Measurements from ENCODE around the gene OLFML3.

DNA sequence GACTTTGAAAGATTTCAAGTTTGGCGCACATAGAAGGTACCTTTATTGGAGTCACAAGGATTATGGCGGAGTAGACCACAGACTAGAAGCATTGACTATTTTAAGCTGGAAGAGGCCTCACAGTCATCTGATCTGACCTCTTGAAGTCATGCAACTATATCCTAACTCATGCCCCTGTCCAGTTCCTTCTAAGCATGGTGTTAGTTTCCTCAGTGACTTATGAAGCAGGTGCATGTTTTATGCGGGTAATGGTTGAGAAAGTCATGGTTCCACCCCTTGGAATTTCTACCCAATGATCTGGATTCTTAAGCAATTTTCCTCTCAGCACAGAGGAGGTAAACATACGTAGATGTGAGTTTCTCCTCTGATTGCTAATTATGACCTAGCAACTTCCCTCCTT is 11.7 kb downstream of the OLFML3 start:
- TF ChIP-seq, protein P1, sequence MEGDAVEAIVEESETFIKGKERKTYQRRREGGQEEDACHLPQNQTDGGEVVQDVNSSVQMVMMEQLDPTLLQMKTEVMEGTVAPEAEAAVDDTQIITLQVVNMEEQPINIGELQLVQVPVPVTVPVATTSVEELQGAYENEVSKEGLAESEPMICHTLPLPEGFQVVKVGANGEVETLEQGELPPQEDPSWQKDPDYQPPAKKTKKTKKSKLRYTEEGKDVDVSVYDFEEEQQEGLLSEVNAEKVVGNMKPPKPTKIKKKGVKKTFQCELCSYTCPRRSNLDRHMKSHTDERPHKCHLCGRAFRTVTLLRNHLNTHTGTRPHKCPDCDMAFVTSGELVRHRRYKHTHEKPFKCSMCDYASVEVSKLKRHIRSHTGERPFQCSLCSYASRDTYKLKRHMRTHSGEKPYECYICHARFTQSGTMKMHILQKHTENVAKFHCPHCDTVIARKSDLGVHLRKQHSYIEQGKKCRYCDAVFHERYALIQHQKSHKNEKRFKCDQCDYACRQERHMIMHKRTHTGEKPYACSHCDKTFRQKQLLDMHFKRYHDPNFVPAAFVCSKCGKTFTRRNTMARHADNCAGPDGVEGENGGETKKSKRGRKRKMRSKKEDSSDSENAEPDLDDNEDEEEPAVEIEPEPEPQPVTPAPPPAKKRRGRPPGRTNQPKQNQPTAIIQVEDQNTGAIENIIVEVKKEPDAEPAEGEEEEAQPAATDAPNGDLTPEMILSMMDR (conservative IDR thresholded peaks at IDR 0.05), result no peak
- no peak for TF ChIP-seq EZH2 (IDR thresholded peaks at IDR 0.05; ENCODE audit: low read depth)
